ENCODE results near the gene PHLPP1. TPM values are rescaled to one million over a fixed set of nuclear protein-coding genes. Genes with fewer than 3 reads are reported as not detected.

Gene PHLPP1
- total RNA-seq, 2 donors from 2014 or later, result 4.6 to 5.9 TPM

DNA sequence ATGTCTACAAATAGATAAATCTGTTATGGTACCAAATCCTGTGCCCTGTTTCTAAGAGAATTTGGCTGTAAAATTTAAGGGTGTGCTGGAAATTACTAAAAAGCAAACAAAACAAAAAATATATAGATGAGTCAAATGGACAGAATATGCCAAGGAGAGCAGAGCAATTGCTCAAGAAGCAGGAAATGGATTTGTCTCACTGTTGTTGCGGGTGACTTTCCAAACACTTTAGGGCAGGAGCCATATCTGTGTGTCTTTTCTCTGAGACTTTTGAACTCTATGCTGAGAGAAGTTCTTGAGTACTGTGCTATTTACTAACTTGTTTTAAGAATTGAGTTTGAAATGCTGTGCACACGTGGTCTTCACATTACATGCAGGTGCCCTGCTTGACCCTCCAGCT lies 221.7 kb downstream of the PHLPP1 start:
- TF ChIP-seq, protein P1, sequence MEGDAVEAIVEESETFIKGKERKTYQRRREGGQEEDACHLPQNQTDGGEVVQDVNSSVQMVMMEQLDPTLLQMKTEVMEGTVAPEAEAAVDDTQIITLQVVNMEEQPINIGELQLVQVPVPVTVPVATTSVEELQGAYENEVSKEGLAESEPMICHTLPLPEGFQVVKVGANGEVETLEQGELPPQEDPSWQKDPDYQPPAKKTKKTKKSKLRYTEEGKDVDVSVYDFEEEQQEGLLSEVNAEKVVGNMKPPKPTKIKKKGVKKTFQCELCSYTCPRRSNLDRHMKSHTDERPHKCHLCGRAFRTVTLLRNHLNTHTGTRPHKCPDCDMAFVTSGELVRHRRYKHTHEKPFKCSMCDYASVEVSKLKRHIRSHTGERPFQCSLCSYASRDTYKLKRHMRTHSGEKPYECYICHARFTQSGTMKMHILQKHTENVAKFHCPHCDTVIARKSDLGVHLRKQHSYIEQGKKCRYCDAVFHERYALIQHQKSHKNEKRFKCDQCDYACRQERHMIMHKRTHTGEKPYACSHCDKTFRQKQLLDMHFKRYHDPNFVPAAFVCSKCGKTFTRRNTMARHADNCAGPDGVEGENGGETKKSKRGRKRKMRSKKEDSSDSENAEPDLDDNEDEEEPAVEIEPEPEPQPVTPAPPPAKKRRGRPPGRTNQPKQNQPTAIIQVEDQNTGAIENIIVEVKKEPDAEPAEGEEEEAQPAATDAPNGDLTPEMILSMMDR (IDR thresholded peaks at IDR 0.05), result no peak
- Histone ChIP-seq H3K4me3 (no peak overlapping the region), H3K27me3 (no peaks in the 10 kb centered on the region), H3K27ac (no peak overlapping the region), H3K4me1 (peaks cover 0 to 25% of the 10 kb centered on the region in 2 donors), H3K9me3 (no peaks in the 10 kb centered on the region), H3K36me3 (no peaks in the 10 kb centered on the region)
- no peak for DNase-seq (ENCODE audit: low spot score)

DNA sequence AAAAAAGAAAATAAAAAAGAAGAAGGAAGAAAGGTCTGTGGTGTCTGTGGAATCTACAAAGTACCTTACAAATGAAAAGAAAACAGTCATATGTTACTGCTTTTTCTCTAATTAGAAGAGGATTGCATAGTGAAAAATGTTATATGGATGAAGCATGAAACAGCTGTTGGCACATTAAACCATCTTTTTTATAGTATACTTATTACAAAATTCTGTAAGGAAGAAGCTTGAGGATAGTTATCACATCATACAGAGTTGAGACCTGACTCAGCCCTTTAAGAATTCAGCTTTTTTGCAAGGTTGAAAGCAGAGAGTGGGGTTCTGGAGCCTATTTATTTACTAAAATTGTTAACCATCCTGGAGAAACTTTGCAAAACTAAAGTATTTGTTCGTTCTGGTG lies 222.7 kb downstream of the PHLPP1 start:
- Histone ChIP-seq H3K4me3 (no peak overlapping the region), H3K27ac (peak overlapping the region in 1 of 2 donors; percentile 23), H3K36me3 (no peaks in the 10 kb centered on the region), H3K4me1 (peaks cover 0 to 25% of the 10 kb centered on the region in 2 donors), H3K27me3 (no peaks in the 10 kb centered on the region), H3K9me3 (no peaks in the 10 kb centered on the region)
- TF ChIP-seq, protein P1 (IDR thresholded peaks at IDR 0.05), result no peak
- DNase-seq (ENCODE audit: low spot score), result no peak

DNA sequence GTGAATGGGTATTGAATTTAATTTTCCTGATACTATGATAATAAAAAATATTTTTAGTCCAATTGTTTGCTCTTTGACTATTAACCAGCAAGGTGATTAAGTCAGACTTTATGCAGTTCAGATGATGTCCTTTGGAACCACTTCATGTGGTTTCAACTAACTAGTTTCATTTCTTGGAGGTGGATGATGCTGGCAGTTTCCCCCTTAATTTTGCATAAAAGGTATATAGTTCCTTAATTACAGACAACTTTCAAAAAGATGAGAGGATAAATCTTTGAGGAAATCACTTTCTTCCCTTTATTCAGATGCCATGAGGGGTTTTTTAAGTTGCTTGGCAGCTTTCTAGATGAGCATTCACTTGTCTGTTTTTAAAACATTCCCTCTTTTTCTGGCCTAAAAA lies 223.1 kb downstream of the PHLPP1 start:
- Histone ChIP-seq H3K4me1 (peaks cover 0 to 25% of the 10 kb centered on the region in 2 donors), H3K27ac (no peak overlapping the region), H3K4me3 (no peak overlapping the region), H3K27me3 (no peaks in the 10 kb centered on the region), H3K36me3 (no peaks in the 10 kb centered on the region), H3K9me3 (no peaks in the 10 kb centered on the region)
- TF ChIP-seq, protein P1 (IDR thresholded peaks at IDR 0.05), result no peak
- no peak for DNase-seq (ENCODE audit: low spot score)

DNA sequence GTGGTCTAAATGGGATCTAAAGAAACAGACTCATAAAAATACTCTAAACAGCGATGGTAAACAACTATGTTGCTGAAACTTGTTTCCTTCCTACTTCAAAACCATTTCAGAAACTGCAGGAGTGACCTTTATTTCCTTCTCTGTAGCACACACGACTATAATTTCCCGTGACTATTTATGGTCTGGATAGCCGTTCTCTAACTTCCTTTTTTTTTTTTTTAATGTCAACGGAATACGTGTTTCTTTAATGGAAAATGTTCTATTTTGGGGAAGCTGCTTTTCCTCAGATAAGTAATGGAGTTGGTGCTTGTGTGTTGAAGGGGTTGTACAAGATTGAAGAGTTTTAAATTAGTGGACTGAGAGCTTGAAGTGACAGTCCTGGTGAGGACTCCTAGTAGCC lies 224.1 kb downstream of the PHLPP1 start:
- Histone ChIP-seq H3K4me3 (no peak overlapping the region), H3K9me3 (no peaks in the 10 kb centered on the region), H3K27me3 (no peaks in the 10 kb centered on the region), H3K27ac (peak overlapping the region; percentile 35 to 55), H3K4me1 (peaks cover 0 to 25% of the 10 kb centered on the region in 2 donors), H3K36me3 (no peaks in the 10 kb centered on the region)
- no peak for DNase-seq (ENCODE audit: low spot score)
- TF ChIP-seq, protein P1 (IDR thresholded peaks at IDR 0.05), result no peak

DNA sequence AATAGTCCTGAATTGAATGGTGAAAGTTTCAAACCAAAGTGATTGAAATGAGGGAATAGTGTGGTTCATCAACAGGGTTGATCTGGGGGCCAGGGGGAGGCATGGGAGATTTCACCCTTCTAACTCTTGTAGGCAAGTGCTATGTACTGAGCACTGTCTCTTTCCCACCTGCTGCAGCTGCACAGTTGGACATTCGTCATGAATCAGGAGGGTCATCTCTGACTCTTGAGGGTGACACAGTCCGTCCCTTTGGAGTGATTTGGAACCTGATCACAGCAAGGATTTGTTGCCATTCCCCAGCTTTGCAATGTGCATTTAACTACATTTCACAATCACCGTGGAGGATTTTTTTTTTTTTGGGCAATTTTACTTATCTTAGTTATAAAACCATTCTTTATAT lies 224.6 kb downstream of the PHLPP1 start:
- H3K27me3 ChIP-seq, result no peaks in the 10 kb centered on the region
- no peaks in the 10 kb centered on the region for H3K9me3 ChIP-seq
- H3K4me1 ChIP-seq, result peaks cover 0 to 25% of the 10 kb centered on the region in 2 donors
- no peak for DNase-seq (ENCODE audit: low spot score)
- TF ChIP-seq, protein P1 (IDR thresholded peaks at IDR 0.05), result no peak
- no peaks in the 10 kb centered on the region for H3K36me3 ChIP-seq
- peak overlapping the region; percentile 35 to 55 for H3K27ac ChIP-seq
- no peak overlapping the region for H3K4me3 ChIP-seq

DNA sequence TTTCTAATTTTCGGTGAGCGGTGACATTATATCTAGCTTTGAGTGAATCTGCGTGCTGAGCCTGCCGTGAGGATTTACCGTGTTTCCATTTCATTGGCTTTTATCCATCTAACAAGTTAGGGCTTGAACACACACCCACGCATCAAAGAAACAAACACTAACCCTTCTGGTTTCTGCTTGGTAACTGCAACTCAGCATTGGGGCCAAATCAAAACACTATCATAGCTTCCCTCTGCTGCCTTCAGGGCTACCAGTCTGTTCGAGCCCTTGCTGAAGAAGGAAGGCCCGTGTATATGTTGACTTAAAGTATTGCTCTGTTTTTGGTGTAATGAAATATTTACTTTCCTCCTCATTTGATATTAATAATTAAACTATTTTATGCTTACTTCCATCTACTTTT lies 227.2 kb downstream of the PHLPP1 start:
- H3K9me3 ChIP-seq, result no peaks in the 10 kb centered on the region
- no peak overlapping the region for H3K4me3 ChIP-seq
- TF ChIP-seq, protein P1 (IDR thresholded peaks at IDR 0.05), result no peak

More for the DNA sequence above, 227.2 kb downstream of the PHLPP1 start:
- H3K27ac ChIP-seq, result no peak overlapping the region
- H3K4me1 ChIP-seq, result peaks cover 0 to 19% of the 10 kb centered on the region in 2 donors
- no peaks in the 10 kb centered on the region for H3K27me3 ChIP-seq
- no peaks in the 10 kb centered on the region for H3K36me3 ChIP-seq
- DNase-seq (ENCODE audit: low spot score), result no peak

Data from right atrium auricular region (tissue), 2 donors.